Activated CD8-positive, alpha-beta memory T cell treated with anti-CD3 and anti-CD28 coated beads, Interleukin-2, amount 50 U/mL, for 48 hours (primary cell): ENCODE results near the gene ADORA1.

Source experiments
- DNase-seq: peaks from one replicate; pipeline ENCODE4 v3.0.0-alpha.2; 2020

ADORA1 gene

GRCh38 chr1:203175827-203176241 is 48.3 kb downstream of the ADORA1 start:
- DNase-seq = no peak

GRCh38 chr1:203176273-203177035 is 48.9 kb downstream of the ADORA1 start:
- DNase-seq = no peak

DNA sequence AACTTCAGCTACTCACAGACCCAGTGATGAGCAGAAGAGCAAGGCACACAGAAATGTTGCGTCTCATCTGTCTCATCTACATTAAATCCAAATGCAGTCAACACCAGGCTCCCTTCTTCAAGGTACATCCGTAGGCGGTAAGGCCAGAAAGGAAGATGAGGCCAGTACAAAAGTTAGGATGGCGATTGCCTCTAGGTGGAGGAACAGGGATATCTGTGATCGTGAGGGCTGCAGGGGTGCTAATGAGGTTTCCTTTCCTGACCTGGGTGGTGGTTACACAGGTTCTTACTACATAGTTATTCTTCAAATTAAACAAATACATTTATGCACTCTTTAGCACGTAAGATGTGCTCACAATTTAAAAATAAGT is 49.5 kb downstream of the ADORA1 start:
- DNase-seq = no peak

- no peak for DNase-seq
These were observed 50.0 kb downstream of the ADORA1 start for GRCh38 chr1:203177470-203178039.

- DNase-seq = no peak
These were observed 50.6 kb downstream of the ADORA1 start for GRCh38 chr1:203178083-203178482.

GRCh38 chr1:203178821-203179666 is 51.5 kb downstream of the ADORA1 start:
- no peak for DNase-seq

DNA sequence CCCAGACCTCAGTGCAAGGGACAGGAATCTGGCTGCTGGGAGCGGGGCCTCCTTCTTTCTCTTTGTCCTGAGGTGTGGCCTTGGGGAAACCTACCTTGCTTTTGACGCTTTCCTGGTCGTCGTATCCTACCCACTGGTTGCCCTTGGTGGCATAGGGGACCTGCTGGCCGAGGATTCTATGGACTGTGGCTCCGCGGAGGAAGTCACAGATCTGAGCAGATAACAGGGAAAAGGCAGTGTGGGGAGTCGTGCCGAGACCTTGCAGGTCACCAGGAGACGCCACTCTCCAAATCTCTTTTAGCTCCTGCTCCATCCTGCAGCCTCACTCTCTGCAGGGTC is 52.1 kb downstream of the ADORA1 start:
- DNase-seq = no peak

GRCh38 chr1:203180611-203181330 is 53.2 kb downstream of the ADORA1 start:
- DNase-seq = no peak

- no peak for DNase-seq
These were observed 54.3 kb downstream of the ADORA1 start for GRCh38 chr1:203181586-203182386.

DNA sequence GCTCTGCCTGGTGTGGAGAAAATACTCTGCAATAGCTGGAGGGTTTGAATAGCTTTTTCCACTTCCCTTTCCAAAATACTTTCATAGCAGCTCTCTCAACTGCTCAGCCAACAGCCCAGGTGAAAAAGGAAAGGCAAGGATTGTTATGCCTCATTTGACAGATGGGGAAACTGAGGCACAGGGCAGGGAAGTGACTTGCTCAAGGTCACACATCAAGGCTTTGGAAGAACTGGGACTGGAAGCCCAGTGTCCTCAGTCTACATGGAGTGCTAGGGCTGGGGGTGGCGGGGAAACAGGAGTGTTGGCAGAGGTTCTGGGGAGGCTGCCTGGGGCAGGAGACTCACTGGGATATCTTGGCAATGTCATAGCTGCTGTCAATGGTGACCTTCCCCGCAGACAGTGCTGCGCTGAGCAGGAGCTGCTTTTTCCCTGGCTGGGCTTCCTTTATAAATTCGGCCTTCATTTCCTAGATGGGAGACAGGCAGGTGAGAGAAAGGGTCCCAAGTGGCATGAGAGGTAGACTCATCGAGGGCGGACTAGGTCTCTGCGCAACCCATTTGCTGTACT is 54.9 kb downstream of the ADORA1 start:
- DNase-seq = no peak

GRCh38 chr1:203183828-203184227 is 56.3 kb downstream of the ADORA1 start:
- no peak for DNase-seq

DNA sequence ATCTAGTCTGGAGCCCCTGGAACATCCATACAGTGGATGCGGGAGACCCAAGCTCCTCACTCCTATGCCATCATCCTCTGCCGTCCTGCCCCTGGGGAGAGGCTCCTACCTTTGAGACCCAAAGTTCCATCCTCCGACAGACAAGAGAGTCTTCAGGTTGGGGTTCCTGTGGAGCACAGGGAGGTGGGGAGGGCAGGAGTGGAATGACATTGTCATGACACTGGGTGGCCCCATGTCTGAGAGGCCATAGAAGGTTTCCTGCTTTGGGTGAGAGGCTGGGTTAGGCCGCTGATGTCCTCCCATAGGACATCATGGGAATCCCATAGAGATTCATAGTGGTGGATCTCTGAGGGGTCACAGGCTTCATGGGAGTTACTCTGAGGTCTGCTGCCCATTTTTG is 56.9 kb downstream of the ADORA1 start:
- no peak for DNase-seq

DNA sequence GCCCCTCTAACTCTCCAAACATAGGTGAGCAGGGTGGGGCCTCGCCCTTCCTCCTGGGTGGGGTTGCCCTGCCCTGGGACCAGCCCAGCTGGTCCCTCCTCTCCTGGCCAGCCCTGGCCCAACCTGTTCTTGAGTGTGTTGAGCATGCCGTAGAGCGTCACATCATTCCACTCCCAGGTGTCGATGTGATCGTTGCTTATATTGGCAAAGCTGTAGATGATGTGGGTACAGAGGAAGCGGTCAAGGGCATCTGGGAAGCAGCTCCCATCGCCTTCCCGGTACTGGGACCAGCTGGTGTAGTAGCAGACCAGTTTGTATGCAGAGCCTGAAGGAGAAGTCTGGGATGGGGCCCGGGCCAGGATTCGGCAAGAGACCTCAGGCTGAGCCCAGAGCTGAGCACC is 57.5 kb downstream of the ADORA1 start:
- DNase-seq = no peak

DNA sequence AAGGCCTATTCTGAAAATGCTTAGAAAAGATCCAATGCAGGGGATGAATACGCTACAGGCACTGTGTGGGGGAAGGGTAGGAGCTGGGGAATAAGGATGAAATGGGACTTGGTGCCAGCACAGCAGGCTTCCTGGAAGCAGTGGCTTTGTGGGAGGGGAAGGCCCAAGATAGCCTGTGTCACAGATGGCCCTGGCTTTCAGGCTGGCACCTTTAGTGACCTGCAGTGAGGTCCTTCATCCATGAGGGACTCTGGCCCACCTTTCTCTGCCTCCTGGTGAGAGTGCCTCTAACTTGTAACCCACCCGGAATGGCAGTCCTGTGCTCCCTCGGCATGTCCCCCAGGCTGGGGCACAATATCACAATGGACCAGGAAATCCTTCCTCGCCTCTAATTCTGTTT is 58.1 kb downstream of the ADORA1 start:
- DNase-seq = no peak

DNA sequence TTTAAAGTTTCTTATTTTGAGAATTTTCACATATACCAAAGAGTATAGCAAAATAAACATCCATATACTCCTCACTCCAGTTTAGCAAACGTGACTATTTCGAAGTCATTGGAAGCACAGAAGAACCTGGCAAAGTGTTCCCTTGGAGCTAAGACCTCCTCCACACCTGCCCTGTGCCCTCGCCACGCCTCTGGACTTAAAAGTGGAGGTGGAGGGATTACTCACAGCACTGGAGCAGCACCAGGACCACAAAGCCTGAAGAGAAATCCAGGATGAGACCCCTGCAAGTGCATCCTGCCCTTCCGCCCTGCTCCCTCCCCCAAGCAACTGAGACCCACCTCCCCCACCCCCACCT is 58.5 kb downstream of the ADORA1 start:
- DNase-seq = no peak

- DNase-seq = no peak
These were observed 59.1 kb downstream of the ADORA1 start, which contains the start of gene CHI3L1 for GRCh38 chr1:203186446-203187303. CHI3L1 (minus strand) TSS chr1:203186704; CDS start chr1:203186623, 81 bp downstream.

DNA sequence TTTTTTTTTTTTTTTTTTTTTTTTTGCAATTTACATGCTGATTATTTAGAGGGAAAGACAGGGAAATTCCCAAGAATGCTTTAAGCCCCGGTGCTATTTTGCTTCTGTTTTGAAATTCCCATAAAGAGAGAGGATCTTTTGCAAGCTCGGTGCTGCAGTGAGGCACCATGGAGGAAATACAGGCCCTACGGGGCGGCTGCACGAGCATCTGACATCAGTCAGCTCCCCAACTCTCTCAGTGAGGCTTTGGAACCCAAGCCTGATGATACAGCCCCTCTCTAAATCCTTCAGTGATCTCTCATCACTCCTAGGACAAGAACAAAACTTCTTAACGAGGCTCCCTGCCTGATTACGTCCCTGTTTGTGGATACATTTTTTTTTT is 59.8 kb downstream of the ADORA1 start:
- DNase-seq = no peak

DNA sequence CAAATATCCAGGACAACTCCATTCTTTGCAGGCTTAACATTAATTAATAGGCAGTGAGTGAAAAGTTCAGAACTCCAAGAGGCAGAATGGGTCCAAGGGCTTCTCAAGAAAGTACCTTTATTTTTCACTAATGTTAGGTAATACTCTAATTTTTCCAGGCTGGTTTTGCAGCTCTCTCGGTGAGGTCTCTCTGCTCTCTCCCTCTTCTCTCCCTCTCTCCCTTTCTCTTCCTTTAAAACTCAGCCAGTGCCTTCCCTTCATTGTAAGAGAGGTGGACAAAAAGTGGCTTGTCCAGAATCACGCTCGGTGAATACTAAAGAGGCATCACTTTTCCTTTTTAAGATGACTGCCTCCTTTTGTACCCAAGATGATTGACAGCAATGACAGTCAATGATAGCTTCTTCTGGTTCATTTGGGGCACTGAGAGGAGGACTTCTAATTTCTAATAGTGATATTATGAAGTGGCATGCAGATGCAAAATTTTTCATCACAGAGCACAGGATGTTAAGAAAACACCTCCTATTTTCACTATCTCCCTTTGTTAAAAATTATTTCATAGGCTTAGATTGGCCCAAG is 60.3 kb downstream of the ADORA1 start:
- no peak for DNase-seq

DNA sequence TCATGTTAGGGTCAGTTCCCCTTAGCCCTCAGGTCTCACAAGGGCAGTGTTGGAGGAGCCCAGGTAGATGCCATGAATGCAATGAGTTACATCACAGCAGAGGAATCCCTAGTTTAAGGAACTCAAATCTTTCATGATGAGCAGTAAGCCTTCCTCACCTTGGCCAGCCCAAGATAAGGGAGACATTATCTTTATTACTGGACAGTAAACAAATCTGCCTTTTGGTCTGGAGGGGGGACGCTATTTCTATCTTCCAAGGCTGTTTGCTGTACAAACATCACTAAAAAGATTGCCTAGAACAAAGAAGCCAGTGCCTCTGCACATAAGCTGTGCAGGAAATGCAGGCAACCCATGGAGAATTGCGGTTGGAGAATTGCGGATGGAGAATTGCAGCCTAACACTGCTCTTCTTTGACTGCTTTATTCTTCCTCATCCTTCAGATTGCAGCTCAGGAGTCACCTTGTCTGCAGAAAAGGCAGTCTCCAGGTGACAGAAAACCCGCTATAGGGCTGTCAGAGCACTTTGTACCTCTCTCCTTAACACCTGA is 61.2 kb downstream of the ADORA1 start:
- DNase-seq = no peak

DNA sequence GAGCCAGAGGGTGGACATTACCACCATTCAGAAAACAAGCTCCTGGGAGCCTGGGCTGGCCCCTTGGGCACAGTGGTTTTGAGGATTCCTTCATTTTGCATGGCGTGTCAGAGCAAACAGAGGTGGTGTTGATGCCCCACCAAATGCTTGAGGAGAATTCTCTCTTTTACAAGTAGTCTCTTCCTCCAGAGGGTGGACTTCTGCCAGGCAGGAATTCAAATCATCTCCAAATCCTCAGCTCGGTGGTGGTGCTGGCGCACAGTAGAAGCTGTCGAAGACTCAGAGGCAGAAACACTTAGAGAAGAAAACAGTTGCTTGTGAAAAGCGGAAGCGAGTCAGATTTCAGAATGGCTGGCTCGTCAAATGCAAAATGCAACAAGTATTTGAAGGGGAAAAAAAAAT is 62.4 kb downstream of the ADORA1 start:
- no peak for DNase-seq

DNA sequence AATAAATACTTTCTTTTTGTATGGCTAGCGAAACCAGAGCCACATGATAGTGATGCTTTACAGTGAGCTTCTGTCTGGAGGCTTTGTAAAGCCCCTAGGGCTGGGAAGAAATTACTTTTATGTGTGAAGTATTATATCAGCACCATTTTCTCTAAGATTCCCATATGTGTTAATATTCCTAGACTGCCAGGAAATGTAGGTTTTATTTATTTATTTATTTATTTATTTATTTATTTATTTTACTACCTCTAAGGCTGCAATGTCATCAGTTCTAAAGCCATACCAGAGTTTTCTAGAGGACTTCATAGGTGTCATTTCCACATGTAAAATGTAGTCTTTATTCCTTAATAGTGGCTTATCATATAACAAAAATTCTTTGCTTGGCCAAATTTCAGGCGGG is 63.4 kb downstream of the ADORA1 start:
- no peak for DNase-seq
